Stimulated activated naive CD8-positive, alpha-beta T cell treated with anti-CD3 and anti-CD28 coated beads, Interleukin-15, Interleukin-2, amounts not matched to agents 100 ng/mL and 50 ng/mL, for 24 hours (primary cell): Measurements from ENCODE around the gene PLVAP.

Experiments used
- H3K27ac Mint-ChIP-seq: one replicate; pipeline ENCODE4 v1.8.0; 2021; ENCODE audit warnings: mild to moderate bottlenecking, mixed read lengths
- H3K27me3 Mint-ChIP-seq: one replicate; pipeline ENCODE4 v1.8.0; 2021; ENCODE audit warnings: mixed read lengths
- H3K36me3 Mint-ChIP-seq: one replicate; pipeline ENCODE4 v1.8.0; 2021; ENCODE audit warnings: low read depth, mixed read lengths
- H3K4me1 Mint-ChIP-seq: one replicate; pipeline ENCODE4 v1.8.0; 2021; ENCODE audit warnings: low read depth, mixed read lengths
- H3K4me3 Mint-ChIP-seq: one replicate; pipeline ENCODE4 v1.8.0; 2021; ENCODE audit warnings: mild to moderate bottlenecking, mixed read lengths
- H3K9me3 Mint-ChIP-seq: one replicate; pipeline ENCODE4 v1.8.0; 2021; ENCODE audit warnings: mixed read lengths

Gene PLVAP

DNA sequence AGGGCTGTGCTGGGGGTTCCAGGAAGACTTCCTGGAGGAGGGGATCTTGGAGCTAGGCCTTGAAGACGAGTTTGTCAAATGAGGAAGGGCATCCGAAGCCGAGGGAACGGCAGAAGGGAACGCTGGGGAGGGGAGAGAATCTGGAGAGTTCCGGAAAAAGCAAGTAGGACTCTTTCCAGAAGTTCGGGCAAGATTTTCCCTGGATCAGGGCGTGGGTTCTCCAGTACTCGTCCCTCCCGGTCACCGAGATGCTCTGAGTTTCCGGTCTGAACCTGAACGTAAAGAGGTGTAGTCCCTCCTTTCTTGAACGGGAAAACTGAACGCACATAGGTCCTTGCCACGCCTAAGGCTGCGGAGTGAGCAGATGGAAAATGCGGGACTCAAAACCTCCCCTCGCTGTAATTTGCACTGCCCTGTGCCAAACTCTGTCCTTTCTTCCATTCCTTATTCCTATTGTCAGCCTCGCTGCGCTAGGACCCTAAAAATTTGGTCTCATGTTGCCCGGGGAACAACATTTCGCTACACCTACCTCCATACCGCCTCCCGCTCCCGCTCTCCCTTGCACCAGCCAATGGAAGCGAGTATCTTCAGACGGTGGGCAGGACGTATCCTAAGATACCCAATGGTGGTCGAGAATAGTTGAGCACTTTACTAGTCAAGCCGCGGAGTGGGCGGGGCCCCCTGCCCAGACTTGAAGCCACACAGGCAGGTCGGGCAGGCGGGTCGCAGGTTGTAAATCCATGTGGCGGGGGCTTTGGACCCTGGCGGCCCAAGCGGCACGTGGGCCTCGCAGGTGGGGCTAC, 40.1 kb downstream of the PLVAP start, which contains the start of gene GTPBP3:
Gene GTPBP3 (plus strand): TSS at position 682 of the 803 bp plus-strand sequence. CDS start 59 bp downstream, at position 741.
- no peaks in the 10 kb centered on the region for H3K9me3 Mint-ChIP-seq
- H3K36me3 Mint-ChIP-seq = peaks cover 10% of the 10 kb centered on the region
- H3K4me1 Mint-ChIP-seq = peaks cover 41% of the 10 kb centered on the region
- H3K27ac Mint-ChIP-seq = peak within 1 kb of the TSS; percentile 96
- H3K4me3 Mint-ChIP-seq = peak within 1 kb of the TSS; percentile 94
- H3K27me3 Mint-ChIP-seq = no peaks in the 10 kb centered on the region

DNA sequence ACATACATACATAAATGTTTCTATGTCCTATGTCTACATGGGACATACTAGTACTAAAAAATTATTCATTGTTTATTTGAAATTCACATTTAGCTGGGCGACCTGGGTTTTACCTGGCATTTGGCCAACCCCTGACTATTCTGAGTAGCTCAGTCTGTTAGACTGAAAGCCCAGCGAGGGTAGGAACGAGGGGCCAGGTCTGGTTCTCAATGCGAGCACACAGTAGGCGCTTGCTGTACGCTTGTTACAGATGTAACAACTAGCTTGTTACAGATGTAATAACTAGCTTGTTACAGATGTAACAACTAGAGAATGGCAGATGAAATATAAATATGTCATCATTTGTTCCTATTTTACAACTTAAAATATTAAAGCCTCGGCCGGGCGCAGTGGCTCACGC, 41.6 kb downstream of the PLVAP start:
- H3K27me3 Mint-ChIP-seq = no peaks in the 10 kb centered on the region
- H3K9me3 Mint-ChIP-seq = no peaks in the 10 kb centered on the region
- H3K36me3 Mint-ChIP-seq = peaks cover 6% of the 10 kb centered on the region
- H3K4me3 Mint-ChIP-seq = peak overlapping the region; percentile 50
- no peak overlapping the region for H3K27ac Mint-ChIP-seq
- H3K4me1 Mint-ChIP-seq = peaks cover 41% of the 10 kb centered on the region

DNA sequence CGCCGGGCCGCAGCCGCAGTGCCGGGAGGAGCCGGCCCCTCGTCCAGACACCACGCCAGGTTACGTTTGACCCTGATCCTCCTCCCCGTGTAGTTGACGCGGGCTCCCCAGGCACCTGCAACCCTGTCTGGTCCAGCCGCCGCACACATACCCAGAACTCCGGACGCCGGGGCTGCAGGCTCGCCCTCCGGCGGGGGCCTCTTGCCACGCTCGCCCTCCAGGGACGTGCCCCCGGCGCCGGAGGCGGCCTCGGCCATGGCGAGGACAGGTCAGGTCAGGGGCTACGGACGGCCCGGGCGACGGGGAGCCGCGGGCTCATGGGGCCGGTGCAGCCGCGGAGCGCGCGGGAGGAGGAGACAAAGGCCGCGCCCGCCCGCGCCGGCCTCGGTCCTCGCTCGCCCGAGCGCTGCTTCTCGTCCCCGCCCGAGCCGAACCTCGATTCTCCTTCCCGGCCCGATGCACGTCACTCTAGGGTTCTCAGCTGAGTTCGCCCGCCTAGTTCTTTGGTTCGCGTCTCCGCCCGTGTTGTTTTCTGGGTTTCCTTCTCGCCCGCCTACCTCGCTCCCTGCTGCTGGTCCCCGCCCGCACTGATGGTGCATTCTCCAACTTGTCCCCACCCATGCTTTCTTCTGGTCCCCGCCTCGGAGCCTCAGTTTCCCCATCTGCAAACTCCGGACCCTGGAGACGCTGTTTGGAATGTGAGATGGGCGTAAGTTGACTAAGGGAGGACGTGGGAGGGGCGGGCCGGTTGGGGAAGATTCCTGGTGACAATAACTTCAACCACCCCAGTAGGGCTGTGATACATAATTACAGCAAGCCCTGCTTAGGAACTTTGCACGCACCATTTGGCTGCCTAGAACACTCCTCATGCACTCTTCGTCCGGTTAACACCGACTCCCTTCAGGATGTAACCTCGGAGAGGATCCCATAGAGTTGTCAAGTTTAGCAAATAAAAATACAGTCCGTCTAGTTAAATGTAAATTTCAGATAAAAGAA, 42.4 kb downstream of the PLVAP start, which contains the start of gene ANO8:
Gene ANO8 (minus strand): TSS at position 442 of the 996 bp plus-strand sequence. CDS start 185 bp downstream, at position 257.
- Mint-ChIP-seq H3K9me3 (no peaks in the 10 kb centered on the region), H3K27me3 (no peaks in the 10 kb centered on the region), H3K27ac (peak within 1 kb of the TSS; percentile 63), H3K4me3 (peak within 1 kb of the TSS; percentile 84), H3K36me3 (peaks cover 6% of the 10 kb centered on the region), H3K4me1 (peaks cover 44% of the 10 kb centered on the region)

DNA sequence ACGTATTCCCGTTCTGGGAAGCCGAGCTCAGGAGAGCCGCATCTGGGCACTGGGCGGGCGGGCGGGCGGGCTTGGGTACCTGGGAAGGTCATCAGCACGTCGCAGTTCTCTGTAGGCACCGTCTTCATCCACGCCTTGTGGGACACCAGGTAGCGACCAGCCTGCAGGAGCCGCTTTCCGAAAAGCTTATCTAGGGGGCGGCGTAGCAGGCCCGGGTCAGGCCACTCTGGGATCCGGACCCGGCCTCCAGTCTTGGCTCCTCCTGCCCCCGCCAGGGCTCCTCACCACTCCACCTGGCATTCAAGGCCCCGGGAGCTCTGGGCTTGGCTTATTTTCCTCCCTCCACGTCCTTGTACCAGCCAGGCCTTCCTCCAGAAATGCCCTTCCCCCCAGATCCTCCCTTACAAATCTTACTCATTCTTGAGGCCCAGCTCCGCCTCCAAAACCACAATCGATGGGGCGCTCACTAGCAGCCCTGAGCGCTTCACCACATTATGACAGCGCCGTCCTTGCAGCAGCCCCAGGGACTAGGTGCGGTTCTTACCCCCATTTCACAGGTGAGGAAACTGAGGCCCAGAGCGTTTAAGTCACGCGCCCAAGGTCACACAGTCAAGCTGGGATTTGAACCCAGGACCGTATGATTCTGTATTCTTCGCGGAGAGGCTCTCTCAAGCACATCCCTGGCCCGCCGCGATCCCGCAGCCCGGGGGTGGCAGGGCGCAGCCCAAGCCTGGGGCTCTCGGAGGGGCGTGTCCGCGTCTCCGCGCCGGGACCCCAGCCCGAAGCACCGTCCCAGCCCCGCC, 43.3 kb downstream of the PLVAP start:
- no peaks in the 10 kb centered on the region for H3K36me3 Mint-ChIP-seq
- H3K4me1 Mint-ChIP-seq = peaks cover 50% of the 10 kb centered on the region
- H3K9me3 Mint-ChIP-seq = no peaks in the 10 kb centered on the region
- peak overlapping the region; percentile 49 for H3K27ac Mint-ChIP-seq
- H3K4me3 Mint-ChIP-seq = peak overlapping the region; percentile 81
- H3K27me3 Mint-ChIP-seq = no peaks in the 10 kb centered on the region

DNA sequence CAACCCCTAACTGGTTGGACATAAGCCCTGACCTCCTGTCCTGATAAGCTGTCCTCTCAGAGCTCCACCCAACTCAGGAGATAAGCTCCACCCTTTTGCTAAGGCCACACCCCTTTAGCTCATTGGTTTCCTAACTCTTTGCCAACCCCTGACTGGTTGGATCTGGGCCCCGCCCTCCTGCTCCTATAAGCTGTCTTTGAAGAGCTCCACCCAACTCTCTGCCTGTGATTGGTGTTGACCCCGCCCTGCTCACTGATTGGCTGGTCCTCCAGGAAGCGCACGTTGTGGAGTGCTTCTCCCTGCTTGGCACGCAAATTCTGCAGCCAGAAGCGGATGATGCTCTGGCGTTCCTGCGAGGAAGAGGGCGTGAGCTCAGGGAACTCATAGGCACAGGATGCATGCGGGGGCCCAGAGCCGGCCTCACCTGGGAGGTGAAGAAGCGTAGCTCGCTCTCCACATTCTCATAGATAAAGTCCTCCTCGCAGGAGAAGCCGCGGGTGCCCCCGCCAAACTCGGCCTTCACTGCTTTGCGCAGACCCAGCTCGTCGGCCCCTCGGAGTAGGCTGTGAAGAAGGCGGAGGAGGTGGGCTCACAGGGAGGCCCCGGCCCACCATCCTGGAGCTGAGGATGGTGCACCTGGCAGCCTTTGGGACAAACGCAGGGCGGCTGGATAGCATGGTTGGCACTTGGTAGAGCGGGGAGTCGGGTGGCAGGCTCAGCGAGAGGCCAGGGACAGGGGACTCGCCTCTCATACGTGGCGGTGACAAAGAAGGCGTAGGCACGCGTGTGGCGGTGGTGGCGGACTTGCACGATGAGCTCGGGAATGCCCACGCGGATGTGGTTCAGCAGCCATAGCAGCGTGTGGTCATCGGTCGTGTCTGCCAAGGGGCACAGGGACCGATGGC, 44.2 kb downstream of the PLVAP start:
- Mint-ChIP-seq H3K36me3 (no peaks in the 10 kb centered on the region), H3K27me3 (no peaks in the 10 kb centered on the region), H3K27ac (no peak overlapping the region), H3K4me3 (peak overlapping the region; percentile 32), H3K4me1 (peaks cover 45% of the 10 kb centered on the region), H3K9me3 (no peaks in the 10 kb centered on the region)

DNA sequence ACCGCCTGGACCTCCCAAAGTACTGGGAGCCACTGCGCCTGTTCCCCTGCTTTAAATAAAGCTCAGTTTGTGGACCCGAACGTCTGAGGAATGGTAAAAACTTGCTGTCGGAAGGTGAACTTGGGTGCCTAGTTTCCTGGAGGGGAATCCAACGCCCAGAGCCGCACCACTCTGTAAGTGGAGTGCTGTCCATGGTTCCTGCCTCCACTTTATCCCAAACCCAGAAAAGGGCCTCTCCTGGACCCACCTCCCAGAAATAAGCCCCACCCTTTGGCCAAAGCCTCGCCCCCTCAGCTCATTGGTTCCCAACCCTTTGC, 44.8 kb downstream of the PLVAP start:
- H3K9me3 Mint-ChIP-seq = no peaks in the 10 kb centered on the region

DNA sequence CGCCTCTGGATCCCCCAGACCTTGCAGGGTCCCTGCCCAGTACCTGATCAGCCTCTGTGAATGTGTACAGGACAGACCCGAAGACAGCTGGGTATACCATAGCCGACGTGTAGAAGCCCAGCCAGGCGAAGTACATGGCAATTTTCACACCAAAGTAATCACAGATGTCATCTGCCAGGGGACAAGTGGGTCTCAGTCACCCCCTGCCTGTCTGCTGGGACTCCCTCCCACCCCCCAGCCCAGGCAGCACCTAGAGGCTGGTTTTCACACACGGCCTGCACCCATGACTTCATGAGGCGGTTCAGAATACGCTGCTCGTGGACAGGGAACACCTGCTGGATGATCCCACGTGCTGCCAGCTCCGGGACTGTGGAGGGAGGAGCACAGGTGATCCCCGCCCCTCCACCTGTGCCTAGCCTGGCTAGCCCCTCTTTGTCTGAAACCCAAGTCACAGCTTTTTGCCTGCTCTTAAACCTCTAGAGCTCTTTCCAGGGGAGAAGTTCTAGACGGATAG, 46.0 kb downstream of the PLVAP start:
- Mint-ChIP-seq H3K27me3 (no peaks in the 10 kb centered on the region), H3K36me3 (no peaks in the 10 kb centered on the region), H3K27ac (no peak overlapping the region), H3K9me3 (no peaks in the 10 kb centered on the region), H3K4me1 (peaks cover 39% of the 10 kb centered on the region), H3K4me3 (no peak overlapping the region)

More for the DNA sequence above, 44.8 kb downstream of the PLVAP start:
- Mint-ChIP-seq H3K4me1 (peaks cover 47% of the 10 kb centered on the region), H3K27me3 (no peaks in the 10 kb centered on the region), H3K4me3 (no peak overlapping the region), H3K27ac (no peak overlapping the region), H3K36me3 (no peaks in the 10 kb centered on the region)

DNA sequence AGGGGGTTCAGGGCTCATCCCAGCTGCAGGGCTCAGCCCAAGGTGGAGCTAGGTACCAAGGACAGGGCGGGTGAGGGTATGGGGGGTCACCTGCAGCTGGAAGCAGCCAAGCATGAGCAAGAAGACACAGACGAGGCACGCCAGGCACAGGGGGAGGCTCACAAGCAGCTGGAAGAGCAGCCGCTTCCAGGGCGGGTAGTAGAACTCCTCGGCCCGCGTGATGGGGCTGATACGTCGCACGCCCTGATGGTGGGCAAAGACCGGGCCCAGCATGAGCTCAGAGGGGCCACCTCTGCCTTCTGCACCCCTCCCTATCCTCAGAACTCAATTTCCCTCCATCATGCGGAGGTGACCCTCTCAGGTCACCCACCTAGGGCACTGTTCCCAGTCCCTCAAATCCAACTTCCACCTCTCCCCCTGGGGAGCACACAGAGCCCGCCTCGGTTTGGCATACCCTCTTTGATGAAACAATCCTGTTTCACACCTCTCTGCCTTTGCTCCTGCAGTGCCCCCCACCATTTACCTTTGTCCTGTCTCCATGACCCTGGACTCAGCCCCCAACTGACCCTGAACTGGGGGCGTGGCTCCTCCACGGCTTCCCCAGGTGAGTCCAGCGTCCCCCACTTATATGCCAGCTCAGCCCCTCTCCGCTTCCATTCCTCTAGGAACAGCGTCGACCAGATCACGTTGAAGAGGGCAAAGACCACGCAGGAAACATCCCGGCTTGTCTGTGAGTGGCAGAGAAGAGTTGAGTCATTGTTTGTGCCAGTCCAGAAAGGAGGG, 46.7 kb downstream of the PLVAP start:
- no peaks in the 10 kb centered on the region for H3K36me3 Mint-ChIP-seq
- peaks cover 35% of the 10 kb centered on the region for H3K4me1 Mint-ChIP-seq
- no peaks in the 10 kb centered on the region for H3K27me3 Mint-ChIP-seq
- H3K27ac Mint-ChIP-seq = no peak overlapping the region
- no peaks in the 10 kb centered on the region for H3K9me3 Mint-ChIP-seq
- H3K4me3 Mint-ChIP-seq = no peak overlapping the region

DNA sequence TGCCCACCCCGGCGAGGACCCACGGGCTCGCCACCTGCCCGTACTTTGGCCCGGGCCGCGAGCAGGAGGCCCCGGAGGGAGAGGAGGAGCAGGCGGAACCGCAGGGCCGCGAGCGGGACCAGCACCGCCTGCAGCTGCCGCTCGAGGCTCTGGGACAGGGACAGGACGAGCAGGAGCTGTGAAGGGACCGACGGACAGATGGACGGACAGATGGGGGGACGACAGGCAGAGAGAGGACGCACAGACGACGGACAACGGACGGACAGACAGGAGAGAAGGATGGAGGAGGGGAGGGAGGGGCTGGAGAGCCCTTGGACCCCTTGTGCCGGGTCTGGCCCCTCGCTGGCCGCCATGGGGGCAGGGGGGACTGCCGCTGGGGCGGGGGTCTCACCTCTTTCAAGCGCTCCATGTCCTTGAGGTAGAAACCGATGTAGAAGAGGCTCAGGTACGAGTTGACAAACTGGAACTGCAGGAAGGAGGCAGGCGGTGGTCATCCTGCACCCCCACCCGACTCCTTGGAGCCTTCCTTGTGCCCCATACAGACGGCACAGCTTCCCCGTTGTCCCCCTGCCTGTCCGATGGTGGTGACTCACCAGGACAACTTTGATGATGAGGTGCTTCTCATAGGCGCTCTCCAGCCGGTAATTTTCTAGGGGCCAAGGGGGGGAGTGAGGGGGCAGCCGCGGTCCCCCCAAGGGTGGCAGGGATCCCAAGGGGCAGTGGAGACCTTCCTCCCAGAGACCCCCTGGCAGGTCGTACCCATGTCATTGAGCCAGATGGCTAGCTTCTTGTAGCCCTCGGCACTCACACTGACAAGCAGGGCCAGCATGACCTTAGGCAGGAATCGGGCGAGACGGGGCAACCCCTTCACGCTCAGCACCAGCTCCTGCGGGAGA, 47.5 kb downstream of the PLVAP start:
- Mint-ChIP-seq H3K9me3 (no peaks in the 10 kb centered on the region), H3K27me3 (no peaks in the 10 kb centered on the region), H3K4me1 (peaks cover 26% of the 10 kb centered on the region), H3K4me3 (no peak overlapping the region), H3K27ac (no peak overlapping the region), H3K36me3 (no peaks in the 10 kb centered on the region)

DNA sequence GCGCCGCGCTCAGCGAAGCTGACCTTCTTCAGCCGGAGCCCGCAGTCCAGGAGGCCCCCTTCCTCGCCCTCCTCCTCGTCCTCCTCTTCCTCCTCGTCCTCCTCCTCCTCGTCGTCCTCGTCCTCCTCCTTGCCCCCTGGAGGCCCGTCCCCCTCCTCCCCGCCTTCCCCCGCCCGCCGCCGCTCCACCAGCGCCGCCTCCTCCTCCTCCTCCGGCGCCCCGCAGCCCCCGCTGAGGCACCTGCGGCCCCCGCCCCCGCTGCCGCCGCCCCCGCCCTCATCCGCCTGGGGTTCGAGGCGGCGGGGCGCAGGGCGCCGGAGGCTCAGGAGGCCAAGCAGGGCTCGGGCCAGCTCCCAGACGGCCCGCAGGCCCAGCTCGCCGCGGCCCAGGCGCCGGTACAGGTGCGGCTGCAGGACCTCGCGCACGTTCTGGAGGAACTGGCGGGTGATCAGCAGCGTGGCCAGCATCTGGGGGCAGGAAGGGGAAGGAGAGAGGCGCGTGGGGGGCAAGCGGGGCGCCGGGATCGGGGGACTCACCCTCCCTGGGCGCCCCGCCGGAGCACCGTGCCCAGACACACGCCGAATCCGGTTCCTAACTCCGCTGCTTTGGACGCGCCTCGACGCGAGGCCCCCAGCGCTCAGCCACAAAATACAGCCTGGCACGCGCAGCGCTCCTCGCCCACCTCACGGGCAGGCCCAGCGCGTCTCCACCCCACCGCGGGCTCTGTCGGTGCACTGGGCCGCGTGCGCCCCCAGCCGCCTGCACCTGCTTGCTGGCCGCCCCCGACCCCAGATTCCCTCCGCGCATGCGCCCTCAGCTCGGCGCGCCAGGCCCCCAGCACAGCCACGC, 48.4 kb downstream of the PLVAP start:
- H3K27ac Mint-ChIP-seq = no peak overlapping the region

DNA sequence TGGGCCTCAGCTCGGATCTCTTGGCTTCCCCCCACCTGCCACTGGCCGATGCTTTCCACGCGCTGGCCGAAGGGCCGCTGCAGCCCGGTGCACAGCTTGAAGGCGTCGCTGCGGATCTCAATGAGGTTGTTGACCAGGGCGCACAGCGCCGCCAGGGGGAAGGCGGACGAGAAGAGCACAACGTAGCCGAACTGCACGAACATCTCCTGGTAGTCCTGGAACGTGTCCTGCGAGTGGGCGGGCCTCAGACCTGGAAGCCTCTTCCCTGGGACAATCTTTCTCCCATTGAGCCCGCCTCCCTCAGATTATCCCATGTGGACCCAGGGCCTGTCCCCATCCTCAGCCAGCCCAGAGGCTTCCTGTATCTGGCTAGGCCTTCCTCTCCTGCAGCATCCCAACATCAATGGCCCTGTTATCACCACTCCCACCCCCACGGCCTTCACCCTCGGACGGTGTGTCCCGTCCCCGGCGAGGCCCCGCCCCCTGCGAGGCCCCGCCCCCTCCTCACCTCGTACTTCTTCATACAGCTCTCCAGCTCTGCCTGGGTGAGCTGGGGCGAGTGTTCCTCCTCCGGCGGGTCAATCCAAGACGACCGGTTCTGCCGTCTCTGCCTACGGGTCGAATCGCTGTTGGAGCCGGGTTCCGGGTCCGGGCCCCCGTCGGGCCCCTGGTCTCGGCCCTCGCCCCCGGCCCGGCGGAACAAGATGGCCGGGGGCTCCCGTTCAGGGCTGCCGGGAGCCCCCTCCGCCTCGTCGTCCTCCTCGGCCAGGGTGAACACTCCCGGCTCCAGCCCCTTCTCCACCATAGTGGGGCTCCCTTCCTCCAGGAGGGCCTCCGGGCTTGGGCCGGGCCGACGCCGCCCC, 49.3 kb downstream of the PLVAP start:
- peaks cover 18% of the 10 kb centered on the region for H3K4me1 Mint-ChIP-seq
- H3K27me3 Mint-ChIP-seq = no peaks in the 10 kb centered on the region
- no peaks in the 10 kb centered on the region for H3K9me3 Mint-ChIP-seq
- no peaks in the 10 kb centered on the region for H3K36me3 Mint-ChIP-seq
- H3K4me3 Mint-ChIP-seq = peak overlapping the region; percentile 43
- H3K27ac Mint-ChIP-seq = no peak overlapping the region

More for the DNA sequence above, 48.4 kb downstream of the PLVAP start:
- Mint-ChIP-seq H3K9me3 (no peaks in the 10 kb centered on the region), H3K27me3 (no peaks in the 10 kb centered on the region), H3K4me1 (peaks cover 22% of the 10 kb centered on the region), H3K36me3 (no peaks in the 10 kb centered on the region), H3K4me3 (peak overlapping the region; percentile 37)
